Sigmoid colon (tissue), 4 donors: ENCODE results near the gene RPL35.

Source experiments
- CTCF ChIP-seq, 4 experiments: fragments of 450-650 bp in 3 of 4; fragments of 200-600 bp in 1 of 4; IDR thresholded peaks; one replicate each; pipeline ENCODE4 v1.5.1; 2016 to 2019; ENCODE audit warnings: antibody characterized with exemption in 4 of 4, mild to moderate bottlenecking in 3 of 4, moderate library complexity in 2 of 4
- EP300 ChIP-seq, 4 donors: sonication (generic); formaldehyde crosslinking; IDR thresholded peaks; one replicate each; pipeline ENCODE4 v1.6.1; 2017; ENCODE audit warnings: antibody characterized with exemption in 4 of 4

- TF ChIP-seq CTCF (IDR thresholded peaks at IDR 0.05) (no peak), EP300 (IDR thresholded peaks at IDR 0.05) (no peak)
Observed at GRCh38 chr9:124828489-124829333, 33.0 kb downstream of the RPL35 start.
